HEK293 (cell line): ENCODE measurements around the gene LY86.

Source experiments
- CTCF ChIA-PET: fragments of 350-600 bp; formaldehyde crosslinking; extraction: SDS; loops from one replicate; lab custom pipeline; 2021; ENCODE audit warnings: antibody characterized with exemption; lab: Yijun Ruan, JAX
- POLR2A ChIA-PET: fragments of 300-600 bp; formaldehyde crosslinking; extraction: SDS; loops from one replicate; lab custom pipeline; 2020; ENCODE audit warnings: antibody characterized with exemption, inconsistent platforms; lab: Yijun Ruan, JAX
- H3K27ac ChIP-seq: fragments of 200-500 bp; sonication (Bioruptor generic); 2 replicates; pipeline ENCODE4 v1.5.1; 2014; ENCODE audit warnings: low read depth, low read length, control low read depth, inconsistent platforms; ENCODE audit errors: extremely low read depth
- H3K36me3 ChIP-seq, 2 experiments: fragments of 200-500 bp in 1 of 2; sonication (Bioruptor generic) in 1 of 2; 1 replicate in 1 of 2; 2 replicates in 1 of 2; pipeline ENCODE4 v1.5.1; 2014 to 2017; ENCODE audit warnings: inconsistent platforms in 2 of 2, low read length in 2 of 2; ENCODE audit not compliant: control insufficient read depth in 2 of 2, insufficient read depth in 1 of 2
- H3K4me1 ChIP-seq: fragments of 200-500 bp; sonication (Bioruptor generic); 2 replicates; pipeline ENCODE4 v1.5.1; 2014; ENCODE audit warnings: mild to moderate bottlenecking, low read length, inconsistent platforms; ENCODE audit not compliant: control insufficient read depth, insufficient read depth
- H3K4me3 ChIP-seq: 2 replicates; pipeline ENCODE4 v1.5.1; 2011; ENCODE audit warnings: low read depth, mild to moderate bottlenecking, control low read depth, low read length, moderate library complexity
- H3K9me3 ChIP-seq: fragments of 200-500 bp; sonication (Bioruptor generic); 2 replicates; pipeline ENCODE4 v1.5.1; 2014; ENCODE audit warnings: low read depth, low read length, inconsistent platforms; ENCODE audit not compliant: control insufficient read depth, insufficient read depth
- FEZF1 ChIP-seq: fragments of 450-650 bp; formaldehyde crosslinking; IDR thresholded peaks from 2 replicates; pipeline ENCODE4 v1.5.1; 2016; ENCODE audit warnings: missing biosample characterization, missing genetic modification characterization
- GFI1B ChIP-seq: fragments of 450-650 bp; formaldehyde crosslinking; IDR thresholded peaks from 2 replicates; pipeline ENCODE4 v1.5.1; 2016; ENCODE audit warnings: missing biosample characterization, missing genetic modification characterization
- MYNN ChIP-seq: fragments of 450-650 bp; formaldehyde crosslinking; IDR thresholded peaks from 2 replicates; pipeline ENCODE4 v1.5.1; 2016; ENCODE audit warnings: missing biosample characterization, missing genetic modification characterization, borderline replicate concordance
- WT1 ChIP-seq: fragments of 450-650 bp; formaldehyde crosslinking; IDR thresholded peaks from 2 replicates; pipeline ENCODE4 v1.5.1; 2016; ENCODE audit warnings: missing biosample characterization, missing genetic modification characterization
- ZNF311 ChIP-seq: fragments of 450-650 bp; formaldehyde crosslinking; IDR thresholded peaks from 2 replicates; pipeline ENCODE4 v1.5.1; 2017; ENCODE audit warnings: missing biosample characterization, missing genetic modification characterization, borderline replicate concordance
- ZNF350 ChIP-seq: fragments of 450-650 bp; formaldehyde crosslinking; IDR thresholded peaks from 2 replicates; pipeline ENCODE4 v1.5.0; 2017; ENCODE audit warnings: missing biosample characterization, mild to moderate bottlenecking, missing genetic modification characterization
- ZNF501 ChIP-seq: fragments of 450-650 bp; formaldehyde crosslinking; IDR thresholded peaks from 2 replicates; pipeline ENCODE4 v1.5.1; 2016; ENCODE audit warnings: missing biosample characterization, missing genetic modification characterization
- ZNF654 ChIP-seq: fragments of 450-650 bp; formaldehyde crosslinking; IDR thresholded peaks from 2 replicates; pipeline ENCODE4 v1.5.1; 2016; ENCODE audit warnings: low read depth, missing biosample characterization, missing genetic modification characterization

LY86 gene

DNA sequence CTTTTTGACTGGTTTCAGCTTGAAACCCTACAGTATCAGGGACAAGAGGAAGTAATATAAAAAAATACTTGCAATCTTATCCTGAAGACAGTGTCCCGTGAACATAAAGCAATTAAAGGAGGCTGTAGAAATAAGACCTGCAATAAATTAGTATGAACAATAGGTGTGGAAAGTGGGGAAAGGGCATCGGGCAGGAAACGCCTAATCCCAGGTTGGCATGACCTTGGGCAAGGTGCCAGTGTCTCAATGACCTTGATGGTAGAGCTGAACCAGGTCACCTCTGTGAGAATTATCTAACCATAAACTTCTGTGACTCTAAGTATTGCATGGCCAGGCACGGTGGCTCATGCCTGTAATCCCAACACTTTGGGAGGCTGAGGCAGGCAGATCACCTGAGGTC is 115.2 kb downstream of the LY86 start:
- no peak for TF ChIP-seq ZNF501 (tag by site-specific recombination)
- TF ChIP-seq ZNF654 (tag by site-specific recombination), result no peak
- TF ChIP-seq WT1 (tag by site-specific recombination), result no peak
- no peak for TF ChIP-seq GFI1B (tag by site-specific recombination)
- TF ChIP-seq ZNF311 (tag by site-specific recombination), result no peak
- no peak for TF ChIP-seq MYNN
- no peak for TF ChIP-seq ZNF350 (tag by site-specific recombination)
- no peak for TF ChIP-seq FEZF1 (tag by site-specific recombination)
- POLR2A ChIA-PET, result interaction anchor here (1.2 kb wide), 1 partner anchor 17 kb away, joined by 3 read pairs; no protein-coding TSS in a partner anchor
- peaks cover 5% of the 10 kb centered on the region for H3K4me1 ChIP-seq

More for the DNA sequence above, 115.2 kb downstream of the LY86 start:
- H3K4me3 ChIP-seq, result no peak overlapping the region
- H3K36me3 ChIP-seq, result no peaks in the 10 kb centered on the region
- no peaks in the 10 kb centered on the region for H3K9me3 ChIP-seq
- CTCF ChIA-PET, result interaction anchor here (1.1 to 2.0 kb wide), 3 partner anchors 9 to 27 kb away, joined by 5 to 12 read pairs (median 5); no protein-coding TSS in a partner anchor
- H3K27ac ChIP-seq, result no peak overlapping the region
